Stimulated activated CD4-positive, alpha-beta T cell treated with anti-CD3 and anti-CD28 coated beads, TNF-alpha, amount 100 ng/mL, for 1 hour (primary cell): Measurements from ENCODE around the gene CHRNE.

Experiments
- DNase-seq, 3 donors: peaks; one replicate each; pipeline ENCODE4 v3.0.0-alpha.2; 2020; ENCODE audit warnings: low read depth in 3 of 3, low spot score in 1 of 3

Gene CHRNE

DNA sequence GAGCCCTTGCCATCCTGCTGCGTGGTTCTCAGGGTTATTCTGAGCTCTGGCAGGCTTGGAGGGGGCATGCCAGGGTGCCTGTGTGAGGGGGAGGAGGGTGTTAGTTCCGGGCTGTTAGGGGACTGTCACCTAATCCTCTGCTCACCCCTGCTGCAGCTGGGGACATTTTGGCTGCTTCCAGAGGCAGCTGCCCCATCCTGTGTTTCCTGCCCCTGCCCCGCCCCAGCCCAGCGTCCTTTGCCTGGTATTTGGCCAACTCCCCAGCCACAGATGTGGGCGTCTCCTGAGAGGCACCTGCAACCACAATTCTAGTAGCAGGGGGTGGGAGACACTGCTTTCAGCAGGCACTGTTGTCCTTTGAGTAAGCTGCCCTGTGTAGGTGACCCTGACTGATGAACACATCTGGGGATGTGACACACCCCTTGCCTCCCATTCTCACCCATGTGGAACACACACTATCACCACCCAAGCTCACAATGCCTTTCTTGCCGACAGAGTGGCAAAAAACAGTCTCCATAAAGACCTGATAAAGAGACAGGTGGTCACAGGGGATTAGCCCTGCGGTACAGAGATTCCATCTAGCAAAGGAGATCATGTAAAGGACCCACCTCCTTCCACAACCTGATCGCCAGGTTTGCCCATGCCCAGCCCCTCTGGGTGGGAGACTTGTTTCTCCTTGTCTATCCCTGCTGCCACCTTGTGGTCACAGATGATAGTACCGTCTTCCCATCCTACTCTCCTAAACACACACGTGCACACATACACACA is at the start of gene CHRNE:
TSS of gene CHRNE (minus strand) at position 48 of the 768 bp plus-strand sequence. CDS start at position 13, 35 bp downstream.
- peak in 2 of 3 donors; percentile 39 to 52 for DNase-seq

GRCh38 chr17:4951486-4951885 is 48.6 kb upstream of the CHRNE start:
- no peak for DNase-seq

DNA sequence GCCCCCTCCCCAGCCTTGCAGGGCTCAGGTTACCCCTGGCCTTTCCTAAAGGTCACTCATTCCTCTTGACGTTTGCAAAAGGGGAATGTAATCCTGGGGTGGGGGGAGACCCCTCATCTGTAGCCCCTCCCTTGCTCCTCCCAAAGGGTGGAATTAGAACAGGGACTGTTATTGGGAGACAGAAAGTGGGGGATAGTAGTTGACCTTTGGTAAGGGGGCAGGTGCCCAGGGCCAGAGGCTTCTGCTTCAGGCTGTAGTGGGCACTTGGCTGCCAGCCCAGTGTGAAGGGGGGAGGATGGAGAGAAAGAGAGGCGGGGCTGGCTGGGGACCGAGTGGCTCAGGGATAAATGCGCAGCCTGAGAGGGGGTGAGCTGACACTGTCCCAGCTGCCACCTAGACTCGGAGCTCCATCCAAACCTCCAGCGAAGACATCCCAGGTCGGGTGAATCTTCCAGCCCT is 47.9 kb upstream of the CHRNE start, which contains the start of gene ENO3:
TSS of gene ENO3 (plus strand) at position 374 of the 459 bp plus-strand sequence. CDS start 711 bp downstream, outside the sequence.
- DNase-seq, result no peak

DNA sequence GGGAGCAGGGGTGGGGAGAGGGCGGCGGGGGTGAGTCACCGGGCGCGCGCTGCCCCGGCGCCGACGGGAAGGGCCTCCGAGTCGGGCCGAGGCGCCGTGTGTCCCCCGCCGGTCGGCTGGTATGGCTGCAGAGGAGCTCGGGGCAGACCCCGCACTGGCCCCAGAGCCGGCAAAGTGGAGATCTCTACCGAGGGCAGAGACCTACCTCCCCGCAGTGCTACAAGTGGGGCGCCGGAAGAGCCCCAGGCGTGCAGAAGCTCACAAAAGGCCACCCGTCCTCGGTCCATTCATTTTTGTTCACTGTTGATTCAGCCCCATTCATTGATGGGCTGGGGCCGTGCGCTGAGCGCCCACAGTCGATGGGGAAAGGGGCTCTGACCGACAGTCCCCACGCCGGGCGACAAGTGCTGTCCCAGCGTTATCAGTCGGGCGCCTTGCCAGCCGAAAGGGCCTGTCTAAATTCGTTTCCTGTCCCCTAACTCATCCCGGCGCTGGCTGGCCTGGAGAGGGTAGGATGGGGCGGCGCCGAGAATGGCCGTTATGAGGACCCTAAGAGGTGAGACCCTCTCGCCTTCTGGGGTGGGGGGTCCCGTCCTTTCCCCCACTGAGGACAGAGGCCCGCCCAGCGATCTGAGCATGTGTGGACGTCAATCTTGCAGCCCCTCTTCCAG is 47.3 kb upstream of the CHRNE start:
- peak in 1 of 3 donors; percentile 44 for DNase-seq

DNA sequence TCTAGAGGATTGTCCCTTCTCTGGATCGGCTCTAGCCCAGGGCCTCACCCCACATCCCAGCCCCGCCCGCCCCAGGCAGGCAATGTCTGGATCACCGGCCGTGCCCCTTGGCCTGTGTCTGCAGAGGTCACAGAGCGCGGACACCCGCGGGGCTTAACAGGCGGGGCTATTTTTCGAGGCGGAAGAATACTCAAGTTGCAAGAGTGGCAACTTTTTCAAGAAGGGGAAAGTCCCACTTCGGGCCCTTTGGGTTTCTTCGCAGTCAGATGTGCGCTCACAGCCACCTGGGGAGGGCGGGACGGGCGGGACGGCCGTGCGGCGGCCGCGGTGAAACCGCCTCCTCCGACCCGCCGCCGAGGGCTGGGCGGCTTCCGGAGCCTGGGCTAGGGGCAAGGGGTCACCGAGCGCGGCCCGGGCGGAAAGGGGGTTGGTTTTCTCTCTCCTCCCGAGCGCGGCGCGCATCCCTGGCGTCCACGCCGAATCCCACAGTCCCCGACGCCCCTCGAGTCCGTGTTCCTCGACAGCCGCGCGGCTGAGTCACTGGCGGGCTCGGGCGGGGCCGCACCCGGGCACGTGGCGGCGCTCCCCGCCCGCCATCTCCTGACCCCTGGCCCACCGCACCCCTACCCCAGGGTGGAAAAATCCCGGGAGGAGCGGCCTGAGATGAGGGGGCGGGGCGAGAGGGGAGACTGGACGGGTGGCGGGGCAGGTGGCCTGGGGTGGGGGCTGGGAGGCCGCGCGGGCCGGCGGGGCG is 46.6 kb upstream of the CHRNE start:
- peak; percentile 52 to 66 (median 64) for DNase-seq

GRCh38 chr17:4948931-4949320 is 46.0 kb upstream of the CHRNE start:
- DNase-seq, result peak in 2 of 3 donors; percentile 35 to 57

GRCh38 chr17:4948166-4948930 is 45.5 kb upstream of the CHRNE start, which contains the start of gene PFN1:
TSS of gene PFN1 (minus strand) at chr17:4948530. CDS start at chr17:4948394, 136 bp downstream.
- DNase-seq, result peak; percentile 81 to 83 (median 81)

DNA sequence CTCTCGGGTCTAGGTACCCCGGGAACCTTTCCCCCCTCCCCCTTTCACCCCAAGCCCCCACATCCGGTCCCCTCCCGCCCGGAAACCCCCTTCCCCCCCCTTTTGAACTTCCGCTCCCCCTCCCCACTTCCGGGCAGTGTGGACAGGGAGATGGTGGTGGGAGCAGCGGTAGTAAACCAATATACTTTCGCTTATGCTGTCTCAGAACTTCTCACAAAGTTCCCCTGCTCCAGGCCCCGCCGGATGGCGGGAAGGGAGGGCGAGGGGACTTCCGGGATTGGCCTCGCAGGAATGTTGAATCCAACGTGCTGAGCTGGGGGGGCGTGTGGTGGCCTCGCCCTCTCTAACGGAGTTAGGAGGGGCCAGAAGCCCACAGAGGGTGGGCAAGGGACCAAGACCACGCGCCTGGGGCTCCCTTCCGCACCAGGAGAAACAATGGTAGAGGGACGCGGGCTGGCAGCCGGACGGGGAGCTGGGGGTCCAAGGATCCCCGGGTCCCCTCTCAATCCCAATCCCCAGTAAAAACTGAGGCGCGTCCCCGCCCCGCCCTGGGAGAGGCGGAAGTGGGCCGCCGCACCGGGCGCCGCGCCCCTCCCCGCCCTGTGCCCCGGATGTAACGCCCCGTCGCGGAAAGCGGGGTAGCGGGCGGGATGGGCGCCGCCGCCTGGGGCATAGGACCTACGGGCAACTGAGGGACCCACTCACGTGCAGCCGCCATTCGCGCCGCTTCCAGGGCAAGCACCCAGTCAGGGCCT is 44.7 kb upstream of the CHRNE start:
- peak in 2 of 3 donors; percentile 46 to 59 for DNase-seq

- DNase-seq, result no peak
These were observed 44.1 kb upstream of the CHRNE start for GRCh38 chr17:4947010-4947410.

- DNase-seq, result no peak
These were observed 43.5 kb upstream of the CHRNE start for GRCh38 chr17:4946312-4946976.

- no peak for DNase-seq
These were observed 43.0 kb upstream of the CHRNE start for GRCh38 chr17:4945944-4946280.

- peak; percentile 51 to 68 (median 61) for DNase-seq
These were observed 42.5 kb upstream of the CHRNE start for GRCh38 chr17:4945176-4945943.

DNA sequence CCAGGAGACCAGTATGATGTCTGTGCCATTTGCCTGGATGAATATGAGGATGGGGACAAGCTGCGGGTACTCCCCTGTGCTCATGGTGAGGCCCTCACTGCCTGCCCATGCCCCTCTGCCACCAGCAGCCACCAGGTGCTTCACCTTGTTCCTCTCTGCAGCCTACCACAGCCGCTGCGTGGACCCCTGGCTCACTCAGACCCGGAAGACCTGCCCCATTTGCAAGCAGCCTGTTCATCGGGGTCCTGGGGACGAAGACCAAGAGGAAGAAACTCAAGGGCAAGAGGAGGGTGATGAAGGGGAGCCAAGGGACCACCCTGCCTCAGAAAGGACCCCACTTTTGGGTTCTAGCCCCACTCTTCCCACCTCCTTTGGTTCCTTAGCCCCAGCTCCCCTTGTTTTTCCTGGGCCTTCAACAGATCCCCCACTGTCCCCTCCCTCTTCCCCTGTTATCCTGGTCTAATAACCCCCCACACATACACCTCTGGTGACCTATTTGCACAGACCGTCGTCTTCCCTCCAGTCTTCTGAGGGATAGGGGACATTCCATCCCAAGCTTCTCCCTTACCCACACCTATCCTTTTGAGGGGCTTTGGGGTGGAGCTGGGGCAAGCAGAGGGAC is 41.8 kb upstream of the CHRNE start:
- DNase-seq, result no peak

- DNase-seq, result peak in 1 of 3 donors; percentile 29
These were observed 41.3 kb upstream of the CHRNE start for GRCh38 chr17:4944163-4944553.

DNA sequence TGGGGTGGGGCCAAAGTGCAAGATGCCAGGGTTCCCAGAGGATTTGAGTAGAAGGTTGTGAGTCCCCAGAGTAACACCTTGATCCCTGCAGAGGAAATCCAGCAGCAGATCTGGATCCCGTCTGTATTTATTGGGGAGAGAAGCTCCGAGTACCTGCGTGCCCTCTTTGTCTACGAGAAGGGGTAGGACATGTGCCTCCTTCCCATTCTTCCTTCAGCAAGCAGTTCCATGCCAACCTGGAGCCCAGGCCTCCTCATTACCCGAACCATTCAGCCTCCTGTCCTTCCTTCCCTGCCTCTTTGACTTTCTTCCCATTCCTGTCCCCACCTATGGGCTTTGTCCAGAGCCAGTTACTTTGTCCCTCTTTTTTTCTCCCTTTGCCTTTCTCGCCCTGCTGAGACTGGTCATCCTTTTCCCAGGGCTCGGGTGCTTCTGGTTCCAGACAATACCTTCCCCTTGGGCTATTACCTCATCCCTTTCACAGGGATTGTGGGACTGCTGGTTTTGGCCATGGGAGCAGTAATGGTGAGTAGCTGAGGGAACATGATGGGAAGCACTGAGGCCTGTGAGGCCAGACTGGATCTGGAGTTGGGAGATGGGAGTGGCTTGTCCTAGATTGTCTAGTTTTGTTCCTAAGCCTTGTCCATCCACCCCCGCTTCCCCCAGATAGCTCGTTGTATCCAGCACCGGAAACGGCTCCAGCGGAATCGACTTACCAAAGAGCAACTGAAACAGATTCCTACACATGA is 40.0 kb upstream of the CHRNE start:
- no peak for DNase-seq

DNA sequence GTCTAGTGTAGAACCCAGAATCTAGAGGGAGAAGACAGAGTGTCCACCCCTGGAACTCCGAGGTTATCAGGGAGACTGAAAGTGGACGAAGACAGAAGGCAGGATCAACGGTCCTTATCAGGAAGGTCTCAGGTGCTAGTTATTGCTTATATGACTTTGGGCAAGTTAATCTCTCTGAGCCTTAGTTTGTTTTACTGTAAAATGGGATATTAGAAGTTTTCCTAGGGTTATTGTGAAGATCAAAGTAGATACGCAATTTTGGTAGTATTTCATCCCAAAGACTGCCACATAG is 38.4 kb upstream of the CHRNE start:
- no peak for DNase-seq

DNA sequence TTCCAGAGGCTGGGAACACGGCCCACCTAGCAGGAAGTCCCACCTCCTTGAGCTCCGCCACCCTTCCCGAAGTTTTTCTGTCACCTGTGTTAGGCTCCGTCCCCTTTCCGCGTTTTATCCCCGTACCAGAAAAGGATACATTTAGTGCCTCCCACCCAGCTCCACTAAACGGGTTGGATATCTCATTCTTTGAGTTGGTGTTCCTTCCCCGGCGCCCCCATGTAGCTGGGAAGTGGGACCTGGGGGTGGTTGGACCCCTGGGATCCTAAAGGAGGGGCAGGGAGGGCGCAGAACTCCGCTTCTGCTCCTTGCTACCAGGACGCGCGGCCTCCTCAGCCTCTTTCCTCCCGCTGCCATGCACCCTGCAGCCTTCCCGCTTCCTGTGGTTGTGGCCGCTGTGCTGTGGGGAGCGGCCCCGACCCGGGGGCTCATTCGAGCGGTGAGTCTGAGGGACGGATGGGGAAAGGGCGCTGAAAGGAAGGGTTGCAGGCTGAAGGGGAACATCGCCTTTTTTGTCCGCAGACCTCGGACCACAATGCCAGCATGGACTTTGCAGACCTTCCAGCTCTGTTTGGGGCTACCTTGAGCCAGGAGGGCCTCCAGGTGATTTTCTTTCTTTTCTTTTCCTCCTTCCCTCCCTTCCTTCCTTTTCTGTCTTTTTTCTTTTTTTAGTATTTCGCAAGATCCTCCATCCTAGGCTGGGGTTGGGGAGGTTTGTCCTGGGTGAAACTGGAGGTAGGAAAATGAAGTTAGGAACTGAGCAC is 37.8 kb upstream of the CHRNE start:
- peak in 1 of 3 donors; percentile 13 for DNase-seq
